Measurements from ENCODE around the gene ODF4. TPM values are rescaled to one million over a fixed set of nuclear protein-coding genes. Genes with fewer than 3 reads are reported as not detected.
A peak's percentile ranks its signal among the peaks of the same experiment; 100 is the strongest.
"Not testable (repeated sequence)": the region's sequence is repeated elsewhere in the genome, so short reads cannot be mapped to it uniquely, and the experiment has no call there.

The ODF4 gene
- total RNA-seq, 1 donor from 2014 or later, result not detected

- peaks cover 14% of the 10 kb centered on the region for H3K4me1 Mint-ChIP-seq
- no peaks in the 10 kb centered on the region for H3K36me3 Mint-ChIP-seq
- DNase-seq (ENCODE audit: low spot score in 2 of 2, unreplicated experiment in 2 of 2), result no peak
- no peak overlapping the region for H3K4me3 Mint-ChIP-seq
- peaks cover 26% of the 10 kb centered on the region for H3K27me3 Mint-ChIP-seq (ENCODE audit: low read depth)
- H3K9me3 Mint-ChIP-seq, result no peaks in the 10 kb centered on the region
- peak overlapping the region; percentile 12 for H3K27ac Mint-ChIP-seq
- TF ChIP-seq CTCF (IDR thresholded peaks at IDR 0.05; ENCODE audit: unreplicated experiment), result no peak
These were observed 54.0 kb downstream of the ODF4 start for GRCh38 chr17:8393470-8394231.

- not testable (repeated sequence) for H3K9me3 Mint-ChIP-seq; H3K36me3 Mint-ChIP-seq; H3K27ac Mint-ChIP-seq; H3K4me3 Mint-ChIP-seq; DNase-seq (ENCODE audit: low spot score in 2 of 2, unreplicated experiment in 2 of 2)
- Mint-ChIP-seq H3K27me3 (ENCODE audit: low read depth) (peaks cover 27% of the 10 kb centered on the region), H3K4me1 (peaks cover 14% of the 10 kb centered on the region)
These were observed 54.9 kb downstream of the ODF4 start for GRCh38 chr17:8394497-8394896.

Other genes with a start within 250 kb of the ODF4 start
- gene ALOXE3, start 221.3 kb upstream of the ODF4 start, total RNA-seq, result 0.09 to 0.13 TPM in 2 of 3 replicates, not detected in the other
- gene HES7, start 215.7 kb upstream of the ODF4 start, total RNA-seq, result 0.45 to 0.75 TPM (median 0.66 TPM) in 3 replicates
- gene PER1, start 187.4 kb upstream of the ODF4 start, total RNA-seq, result 55.2 to 70.2 TPM (median 58.0 TPM) in 3 replicates
- 51.3 to 55.3 TPM (median 54.8 TPM) in 3 replicates for gene VAMP2, start 176.9 kb upstream of the ODF4 start, total RNA-seq
- 22.0 to 23.2 TPM (median 22.6 TPM) in 3 replicates for gene TMEM107, start 163.5 kb upstream of the ODF4 start, total RNA-seq
- gene BORCS6, start 149.7 kb upstream of the ODF4 start, total RNA-seq, result 2.7 to 3.1 TPM (median 3.0 TPM) in 3 replicates
- gene AURKB, start 129.3 kb upstream of the ODF4 start, total RNA-seq, result 33.1 to 37.4 TPM (median 37.3 TPM) in 3 replicates
- gene CTC1, start 91.8 kb upstream of the ODF4 start, total RNA-seq, result 45.1 to 52.9 TPM (median 50.6 TPM) in 3 replicates
- 104 to 111 TPM (median 105 TPM) in 3 replicates for gene PFAS, start 90.6 kb upstream of the ODF4 start, total RNA-seq
- 25.1 to 26.4 TPM (median 25.7 TPM) in 3 replicates for gene RANGRF, start 51.2 kb upstream of the ODF4 start, total RNA-seq
- gene SLC25A35, start 44.4 kb upstream of the ODF4 start, total RNA-seq, result 8.8 to 9.2 TPM (median 9.1 TPM) in 3 replicates
- gene ARHGEF15, start 29.6 kb upstream of the ODF4 start, total RNA-seq, result 0.20 TPM in 1 of 3 replicates, not detected in the others
- gene RPL26, start 43.4 kb downstream of the ODF4 start, total RNA-seq, result 1,879 to 1,981 TPM (median 1,947 TPM) in 3 replicates
- not detected in 3 replicates for gene RNF222, start 58.0 kb downstream of the ODF4 start, total RNA-seq
- 60.2 to 63.3 TPM (median 61.2 TPM) in 3 replicates for gene NDEL1, start 96.0 kb downstream of the ODF4 start, total RNA-seq

Data from mesothelial cell of epicardium (in vitro differentiated cells).